ENCODE measurements around the gene REXO1.

REXO1 gene

GRCh38 chr19:1827566-1828278 is 20.6 kb downstream of the REXO1 start:
- TF ChIP-seq CTCF (IDR thresholded peaks at IDR 0.05; ENCODE audit: low read depth, low read length), result no peak
- no peak for DNase-seq (ENCODE audit: extremely low read depth, low read depth)

GRCh38 chr19:1826557-1827521 is 21.4 kb downstream of the REXO1 start:
- no peak for DNase-seq (ENCODE audit: extremely low read depth, low read depth)
- TF ChIP-seq CTCF (IDR thresholded peaks at IDR 0.05; ENCODE audit: low read depth, low read length), result no peak

- TF ChIP-seq CTCF (IDR thresholded peaks at IDR 0.05; ENCODE audit: low read depth, low read length), result peak; percentile 90
- no peak for DNase-seq (ENCODE audit: extremely low read depth, low read depth)
Measured at GRCh38 chr19:1825909-1826556, 22.2 kb downstream of the REXO1 start.

GRCh38 chr19:1824252-1824622 is 24.0 kb downstream of the REXO1 start:
- DNase-seq (ENCODE audit: extremely low read depth, low read depth), result no peak
- no peak for TF ChIP-seq CTCF (IDR thresholded peaks at IDR 0.05; ENCODE audit: low read depth, low read length)

- no peak for TF ChIP-seq CTCF (IDR thresholded peaks at IDR 0.05; ENCODE audit: low read depth, low read length)
- no peak for DNase-seq (ENCODE audit: extremely low read depth, low read depth)
Measured at GRCh38 chr19:1823539-1824251, 24.6 kb downstream of the REXO1 start.

- no peak for DNase-seq (ENCODE audit: extremely low read depth, low read depth)
- no peak for TF ChIP-seq CTCF (IDR thresholded peaks at IDR 0.05; ENCODE audit: low read depth, low read length)
Measured at GRCh38 chr19:1823020-1823419, 25.3 kb downstream of the REXO1 start.

All from AG09319 (cell line).